Neuronal stem cell (in vitro differentiated cells): Measurements from ENCODE around the gene MYH7.

Experiments used
- DNase-seq: peaks from one replicate; pipeline ENCODE4 v3.0.0-alpha.2; 2013; ENCODE audit warnings: low spot score
- H2AFZ ChIP-seq: one replicate; pipeline ENCODE4 v1.6.1; 2013; ENCODE audit warnings: mild to moderate bottlenecking, low read length, inconsistent platforms
- H2AK5ac ChIP-seq: 2 replicates; pipeline ENCODE4 v1.6.1; 2013; ENCODE audit warnings: low read depth, mild to moderate bottlenecking, inconsistent platforms, low read length, moderate library complexity, mixed read lengths
- H2BK120ac ChIP-seq: 2 replicates; pipeline ENCODE4 v1.6.1; 2013; ENCODE audit warnings: low read depth, mild to moderate bottlenecking, inconsistent platforms, low read length, moderate library complexity, mixed read lengths
- H2BK12ac ChIP-seq: one replicate; pipeline ENCODE4 v1.6.1; 2013; ENCODE audit warnings: low read length, inconsistent platforms
- H2BK15ac ChIP-seq: 2 replicates; pipeline ENCODE4 v1.6.1; 2013; ENCODE audit warnings: mild to moderate bottlenecking, low read length, inconsistent platforms, mixed read lengths
- H2BK5ac ChIP-seq: one replicate; pipeline ENCODE4 v1.6.1; 2013; ENCODE audit warnings: inconsistent platforms, mild to moderate bottlenecking, low read length, moderate library complexity
- H3K14ac ChIP-seq: one replicate; pipeline ENCODE4 v1.6.1; 2013; ENCODE audit warnings: low read length, inconsistent platforms
- H3K18ac ChIP-seq: 2 replicates; pipeline ENCODE4 v1.6.1; 2013; ENCODE audit warnings: low read length, inconsistent platforms
- H3K23ac ChIP-seq: 2 replicates; pipeline ENCODE4 v1.6.1; 2013; ENCODE audit warnings: low read depth, mild to moderate bottlenecking, mixed read lengths, low read length, inconsistent platforms; ENCODE audit not compliant: poor library complexity
- H3K27ac ChIP-seq: replicated peaks from 3 replicates; pipeline ENCODE4 v1.5.1; 2013; ENCODE audit warnings: low read length, inconsistent platforms
- H3K27me3 ChIP-seq, 3 experiments: 2 replicates each; pipeline ENCODE4 v1.6.1; 2013; ENCODE audit warnings: low read length in 3 of 3, mild to moderate bottlenecking in 2 of 3, inconsistent platforms in 1 of 3, low read depth in 1 of 3, mixed read lengths in 1 of 3, moderate library complexity in 1 of 3; ENCODE audit not compliant: control insufficient read depth in 3 of 3, insufficient read depth in 3 of 3
- H3K36me3 ChIP-seq, 2 donors: replicated peaks in 1 of 2; 2 replicates each; pipeline ENCODE4 v1.6.1; 2013; ENCODE audit warnings: low read length in 2 of 2; ENCODE audit not compliant: control insufficient read depth in 2 of 2, insufficient read depth in 2 of 2
- H3K4ac ChIP-seq: 2 replicates; pipeline ENCODE4 v1.6.1; 2013; ENCODE audit warnings: inconsistent platforms, mild to moderate bottlenecking, low read length, moderate library complexity
- H3K4me1 ChIP-seq, 2 donors: 1 replicate in 1 of 2; 2 replicates in 1 of 2; pipeline ENCODE4 v1.6.1; 2013; ENCODE audit warnings: low read length in 2 of 2, low read depth in 1 of 2; ENCODE audit not compliant: control insufficient read depth in 2 of 2, insufficient read depth in 1 of 2
- H3K4me2 ChIP-seq: one replicate; pipeline ENCODE4 v1.6.1; 2013; ENCODE audit warnings: mild to moderate bottlenecking, low read length, inconsistent platforms; ENCODE audit not compliant: insufficient read depth, poor library complexity, severe bottlenecking
- H3K4me3 ChIP-seq, 2 donors: 2 replicates each; pipeline ENCODE4 v1.5.1; 2013; ENCODE audit warnings: low read length in 2 of 2, mild to moderate bottlenecking in 2 of 2, inconsistent platforms in 1 of 2, moderate library complexity in 1 of 2
- H3K79me1 ChIP-seq: one replicate; pipeline ENCODE4 v1.6.1; 2013; ENCODE audit warnings: low read depth, mild to moderate bottlenecking, inconsistent platforms, low read length, moderate library complexity
- H3K9ac ChIP-seq: one replicate; pipeline ENCODE4 v1.6.1; 2013; ENCODE audit warnings: mild to moderate bottlenecking, low read depth, low read length, inconsistent platforms; ENCODE audit not compliant: poor library complexity
- H3K9me3 ChIP-seq, 2 donors: replicated peaks in 1 of 2; 2 replicates each; pipeline versions ENCODE3 to v1.6.1; 2013; ENCODE audit warnings: low read length in 2 of 2, mild to moderate bottlenecking in 2 of 2, inconsistent platforms in 1 of 2, low read depth in 1 of 2, mixed read lengths in 1 of 2, moderate library complexity in 1 of 2; ENCODE audit not compliant: control insufficient read depth in 2 of 2, insufficient read depth in 1 of 2
- H4K8ac ChIP-seq: one replicate; pipeline ENCODE4 v1.6.1; 2013; ENCODE audit warnings: low read depth, mild to moderate bottlenecking, inconsistent platforms, low read length, moderate library complexity
- H4K91ac ChIP-seq: one replicate; pipeline ENCODE4 v1.6.1; 2013; ENCODE audit warnings: low read length, low read depth, mild to moderate bottlenecking, inconsistent platforms; ENCODE audit not compliant: poor library complexity
- WGBS, 2 donors: extraction: QIAGEN DNeasy Blood & Tissue Kit; methylation state at CpG; one replicate each; pipeline ENCODE4 v1.1.7; 2013; ENCODE audit warnings: missing lambda C conversion rate in 2 of 2, mixed read lengths in 1 of 2; ENCODE audit not compliant: insufficient read length in 2 of 2, insufficient replicate concordance in 1 of 2; ENCODE audit errors: extremely low coverage in 2 of 2; 5-methylcytosine and 5-hydroxymethylcytosine counted together

MYH7 gene

DNA sequence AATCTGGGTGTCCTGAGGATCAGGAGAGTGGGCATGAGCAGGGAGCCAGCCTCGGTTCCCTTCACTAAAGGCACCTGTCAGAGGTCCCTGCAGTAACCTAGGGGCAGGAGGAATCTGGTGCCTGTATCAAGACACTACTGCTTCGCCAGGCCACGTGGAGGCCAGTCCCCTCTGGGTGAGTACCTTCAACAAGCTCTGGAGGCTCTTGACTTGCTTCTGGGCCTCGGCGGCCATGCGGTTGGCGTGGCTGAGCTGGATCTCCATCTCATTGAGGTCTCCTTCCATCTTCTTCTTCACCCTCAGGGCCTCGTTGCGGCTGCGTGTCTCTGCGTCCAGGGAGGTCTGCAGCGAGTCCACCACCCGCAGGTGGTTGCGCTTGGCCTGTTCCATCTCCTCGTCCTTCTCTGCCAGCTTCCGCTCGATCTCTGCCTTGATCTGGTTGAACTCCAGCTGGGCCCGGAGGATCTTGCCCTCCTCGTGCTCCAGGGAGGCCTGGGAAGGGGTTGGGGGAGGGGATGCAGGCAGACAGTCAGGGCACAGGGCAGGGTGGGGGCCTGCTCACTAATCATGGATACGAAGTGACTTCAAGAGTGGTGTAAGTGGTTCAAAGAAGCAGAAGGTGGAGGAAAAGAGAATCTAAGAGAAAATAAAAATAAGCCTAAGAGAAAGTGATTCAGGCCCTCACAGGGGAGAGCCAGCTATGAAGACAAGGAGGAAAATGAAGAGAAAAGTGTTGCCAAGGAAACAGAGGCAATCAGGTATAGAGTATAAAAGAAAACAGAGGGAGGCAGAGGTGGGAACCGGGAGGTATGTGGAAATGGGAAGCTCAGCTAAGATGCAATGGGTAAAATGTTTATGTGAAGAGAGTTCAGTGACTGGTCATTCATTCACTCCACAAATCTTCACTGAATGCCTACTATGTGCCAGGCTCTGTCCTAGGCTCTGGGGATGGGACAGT, 19.4 kb downstream of the MYH7 start:
- H3K79me1 ChIP-seq = no peaks in the 10 kb centered on the region
- peaks cover 2 to 5% of the 10 kb centered on the region in 2 donors for H3K4me1 ChIP-seq
- H3K4me2 ChIP-seq = no peak overlapping the region
- peaks cover 0 to 24% (median 0%) of the 10 kb centered on the region in 3 experiments for H3K27me3 ChIP-seq
- peak overlapping the region; percentile 58 for H2BK12ac ChIP-seq
- no peaks in the 10 kb centered on the region for H3K36me3 ChIP-seq
- whole genome bisulfite sequencing, 2 donors = no CpG with 5 or more reads among the region's 21 CpGs
- H3K18ac ChIP-seq = peak overlapping the region; percentile 38
- peak overlapping the region; percentile 43 for H3K23ac ChIP-seq
- no peak overlapping the region for H4K91ac ChIP-seq
- H3K27ac ChIP-seq = no peak overlapping the region
- H3K9me3 ChIP-seq = peaks cover 0 to 4% of the 10 kb centered on the region in 2 donors
- H3K9ac ChIP-seq = no peak overlapping the region
- H2AK5ac ChIP-seq = peak overlapping the region; percentile 81
- H3K4me3 ChIP-seq = no peak overlapping the region
- H2BK5ac ChIP-seq = no peak overlapping the region
- H2BK120ac ChIP-seq = no peak overlapping the region
- no peak overlapping the region for H3K4ac ChIP-seq
- no peak overlapping the region for H2BK15ac ChIP-seq
- no peak overlapping the region for H4K8ac ChIP-seq
- no peak for DNase-seq
- H3K14ac ChIP-seq = peak overlapping the region; percentile 21
- H2AFZ ChIP-seq = no peak overlapping the region

DNA sequence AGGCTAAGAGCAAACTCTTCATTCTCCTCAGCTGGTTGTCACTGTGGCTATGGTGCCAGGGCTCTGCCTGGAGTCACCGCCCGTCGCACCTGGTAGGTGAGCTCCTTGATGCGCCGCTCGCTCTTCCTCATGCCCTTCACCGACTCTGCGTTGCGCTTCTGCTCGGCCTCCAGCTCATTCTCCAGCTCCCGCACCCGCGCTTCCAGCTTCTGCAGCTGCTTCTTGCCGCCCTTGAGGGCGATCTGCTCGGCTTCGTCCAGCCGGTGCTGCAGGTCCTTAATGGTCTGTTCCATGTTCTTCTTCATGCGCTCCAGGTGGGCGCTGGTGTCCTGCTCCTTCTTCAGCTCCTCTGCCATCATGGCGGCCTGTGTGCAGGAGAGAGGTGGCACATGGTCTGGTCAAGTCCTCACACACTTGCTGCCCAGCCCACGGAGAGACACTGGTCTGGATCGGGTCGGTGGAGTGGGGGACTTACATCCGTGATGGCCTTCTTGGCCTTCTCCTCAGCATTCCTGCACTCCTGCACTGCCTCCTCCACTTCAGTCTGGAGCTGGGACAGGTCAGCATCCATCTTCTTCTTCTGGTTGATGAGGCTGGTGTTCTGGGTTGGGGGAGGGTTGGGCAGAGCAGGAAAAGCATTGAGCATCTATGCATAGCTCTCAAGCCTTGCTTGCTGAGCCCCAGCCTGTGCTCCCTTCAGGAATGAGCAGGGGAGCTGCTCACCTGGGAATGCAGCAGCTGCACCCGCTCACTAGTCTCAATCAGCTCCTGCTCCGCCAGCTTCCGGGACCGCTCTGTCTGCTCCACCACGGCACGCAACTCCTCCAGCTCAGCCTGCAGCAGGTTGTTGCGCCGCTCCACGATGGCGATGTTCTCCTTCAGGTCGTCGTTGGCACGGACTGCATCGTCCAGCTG, 20.3 kb downstream of the MYH7 start:
- Histone ChIP-seq H4K91ac (no peak overlapping the region), H3K23ac (peak overlapping the region; percentile 43), H3K4me3 (peak overlapping the region in 1 of 2 donors; percentile 36), H3K4me1 (peaks cover 1 to 5% of the 10 kb centered on the region in 2 donors), H2BK12ac (no peak overlapping the region), H3K9ac (no peak overlapping the region), H2BK120ac (no peak overlapping the region), H2BK15ac (no peak overlapping the region), H3K27me3 (peaks cover 0 to 20% (median 0%) of the 10 kb centered on the region in 3 experiments), H3K36me3 (no peaks in the 10 kb centered on the region), H2BK5ac (peak overlapping the region; percentile 36), H3K79me1 (no peaks in the 10 kb centered on the region), H2AFZ (no peak overlapping the region), H3K18ac (peak overlapping the region; percentile 38), H3K4ac (no peak overlapping the region), H3K14ac (no peak overlapping the region), H3K4me2 (no peak overlapping the region), H3K9me3 (peaks cover 0 to 2% of the 10 kb centered on the region in 2 donors), H2AK5ac (peak overlapping the region; percentile 28), H4K8ac (no peak overlapping the region), H3K27ac (no peak overlapping the region)
- WGBS, 2 donors = no CpG with 5 or more reads among the region's 39 CpGs
- no peak for DNase-seq

DNA sequence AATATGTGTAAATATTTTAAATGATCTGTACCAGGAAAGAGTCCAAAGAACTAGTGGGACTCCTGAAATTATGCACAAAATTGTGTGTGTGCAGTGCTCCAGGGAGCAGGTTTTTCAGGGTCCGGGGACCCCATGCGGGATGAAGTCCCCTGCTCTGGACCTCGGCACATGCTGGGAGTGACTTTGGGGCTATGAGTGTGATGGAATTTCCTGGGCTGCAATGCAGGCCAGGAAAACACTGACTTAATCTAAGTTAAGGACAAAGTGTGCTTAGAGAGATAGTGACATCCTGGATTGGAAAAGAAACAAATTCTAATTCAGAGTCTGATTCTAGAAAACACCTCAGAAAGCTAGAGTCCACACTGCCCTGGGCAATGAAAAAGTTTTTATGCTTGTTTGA, 21.2 kb downstream of the MYH7 start:
- no peak overlapping the region for H4K8ac ChIP-seq

More for the DNA sequence above, 21.2 kb downstream of the MYH7 start:
- WGBS, 2 donors = no CpG with 5 or more reads among the region's 3 CpGs
- no peak overlapping the region for H4K91ac ChIP-seq
- H2BK15ac ChIP-seq = no peak overlapping the region
- H3K4me3 ChIP-seq = no peak overlapping the region
- H3K18ac ChIP-seq = no peak overlapping the region
- H2BK120ac ChIP-seq = no peak overlapping the region
- H2AK5ac ChIP-seq = peak overlapping the region; percentile 54
- H3K4me2 ChIP-seq = no peak overlapping the region
- H3K14ac ChIP-seq = no peak overlapping the region
- H3K27me3 ChIP-seq = peaks cover 0 to 24% (median 0%) of the 10 kb centered on the region in 3 experiments
- no peak overlapping the region for H3K23ac ChIP-seq
- no peak overlapping the region for H2BK5ac ChIP-seq
- H3K4me1 ChIP-seq = peaks cover 5% of the 10 kb centered on the region in 2 donors
- H3K9me3 ChIP-seq = peaks cover 0 to 2% of the 10 kb centered on the region in 2 donors
- no peaks in the 10 kb centered on the region for H3K36me3 ChIP-seq
- DNase-seq = no peak
- no peak overlapping the region for H2BK12ac ChIP-seq
- H3K27ac ChIP-seq = no peak overlapping the region
- H3K4ac ChIP-seq = no peak overlapping the region
- no peak overlapping the region for H3K9ac ChIP-seq
- H3K79me1 ChIP-seq = no peaks in the 10 kb centered on the region
- no peak overlapping the region for H2AFZ ChIP-seq
